HL-60/S4 treated with retinoic acid at 250 ng/mL for 4 days and 3 days (cell line): ENCODE results near the gene DUSP19.

ENCODE experiments used
- in situ Hi-C: fragments of 300-500 bp; cut with MboI; formaldehyde crosslinking; loops from 2 replicates; pipeline ENCODE4 v1.7.0; 2022; ENCODE audit warnings: low sequenced_read_pairs

DUSP19 gene

DNA sequence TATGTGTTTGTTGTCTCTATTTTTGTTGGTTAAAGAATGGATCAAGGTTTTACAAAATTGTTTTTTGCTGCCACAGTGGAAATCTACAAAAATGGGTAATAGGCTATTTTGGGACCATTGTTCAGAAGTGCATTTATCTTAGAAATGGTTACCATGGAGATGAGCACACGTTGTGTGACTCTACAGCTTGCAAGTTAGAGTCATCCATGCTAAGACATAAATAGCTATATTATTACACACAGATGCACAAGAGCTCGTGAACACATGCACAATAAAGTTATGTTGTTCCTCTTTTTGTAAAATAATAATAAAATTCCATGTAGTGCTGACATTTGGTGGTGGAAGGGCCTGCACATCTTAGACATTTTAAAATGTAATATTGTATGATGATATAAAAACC is 15.5 kb upstream of the DUSP19 start:
- in situ Hi-C loops = no loop called here

DNA sequence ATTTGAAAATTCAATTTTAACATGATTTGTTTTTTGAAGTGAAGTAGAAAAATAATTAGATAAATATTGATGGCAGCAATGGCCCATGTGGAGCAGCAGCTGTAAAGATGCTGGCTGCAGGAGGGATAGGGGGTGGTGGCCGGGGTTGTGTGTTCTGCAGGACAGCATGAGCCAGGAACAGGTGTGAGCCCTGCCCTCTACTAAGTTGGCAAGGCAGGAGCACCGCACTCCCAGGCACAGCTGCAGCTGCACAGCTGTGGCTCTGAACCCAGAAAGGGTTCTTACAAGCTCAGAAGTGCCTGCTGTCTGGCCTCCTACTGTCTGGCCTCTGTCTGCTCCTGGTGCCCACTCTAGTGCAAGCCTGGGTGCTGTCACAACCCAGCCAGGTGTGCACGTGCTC is 10.0 kb upstream of the DUSP19 start:
- in situ Hi-C loops = no loop called here

DNA sequence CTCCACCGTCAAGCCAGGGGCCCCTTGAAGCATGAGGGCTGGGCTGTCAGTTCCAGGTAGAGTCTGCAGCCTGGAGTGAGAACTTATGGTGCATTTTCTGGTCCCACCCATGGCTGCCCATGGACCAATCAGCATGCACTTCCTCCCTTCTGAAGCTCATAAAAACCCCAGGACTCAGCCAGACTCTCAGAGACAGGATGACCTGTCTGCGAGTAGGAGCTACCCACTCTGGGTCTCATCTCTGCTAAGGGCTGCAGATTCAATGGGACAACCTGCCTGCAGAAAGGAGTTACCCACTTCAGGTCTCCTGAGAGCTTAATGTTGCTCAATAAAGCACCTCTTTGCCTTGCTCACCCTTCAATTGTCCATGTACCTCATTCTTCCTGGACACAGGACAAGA is 9.4 kb upstream of the DUSP19 start:
- in situ Hi-C loops = no loop called here

DNA sequence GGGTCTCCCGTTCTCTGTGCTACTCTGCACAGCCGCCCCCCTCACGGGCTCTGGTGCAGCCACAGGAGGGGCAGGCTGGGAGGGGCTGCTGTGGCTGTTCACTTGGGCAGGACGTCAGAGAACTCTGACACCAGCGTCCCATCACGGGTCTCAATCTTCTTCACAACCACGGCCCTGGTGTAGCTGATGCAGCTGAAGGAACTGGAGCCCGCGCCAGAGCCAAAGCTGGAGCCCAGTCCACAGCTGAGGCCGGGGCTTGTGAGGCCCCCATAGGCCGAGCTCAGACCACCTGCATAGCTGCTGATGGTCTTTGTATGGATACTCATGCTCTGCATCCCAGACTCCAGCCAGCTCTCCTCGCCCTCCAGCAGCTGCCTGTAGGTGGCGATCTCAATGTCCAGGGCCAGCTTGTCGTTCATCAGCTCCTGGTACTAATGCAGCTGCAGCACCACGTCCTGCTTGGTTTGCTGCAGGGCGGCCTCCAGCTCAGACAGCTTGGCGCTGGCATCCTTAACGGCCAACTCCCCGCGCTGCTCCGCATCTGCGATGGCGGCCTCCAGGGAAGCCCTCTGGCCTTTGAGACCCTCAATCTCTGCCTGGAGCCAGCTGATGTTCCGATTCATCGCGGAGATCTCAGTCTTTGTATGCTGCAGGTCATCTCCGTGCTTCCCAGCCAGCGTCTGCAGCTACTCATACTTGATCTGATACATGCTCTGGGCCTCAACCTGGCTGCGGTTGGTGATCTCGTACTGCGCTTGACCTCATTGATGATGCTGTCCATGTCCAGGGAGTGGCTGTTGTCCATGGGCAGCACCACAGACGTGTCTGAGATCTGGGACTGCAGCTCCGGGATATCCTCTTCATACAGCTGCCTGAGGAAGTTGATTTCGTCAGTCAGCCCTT is 7.4 kb upstream of the DUSP19 start:
- in situ Hi-C loops = no loop called here

DNA sequence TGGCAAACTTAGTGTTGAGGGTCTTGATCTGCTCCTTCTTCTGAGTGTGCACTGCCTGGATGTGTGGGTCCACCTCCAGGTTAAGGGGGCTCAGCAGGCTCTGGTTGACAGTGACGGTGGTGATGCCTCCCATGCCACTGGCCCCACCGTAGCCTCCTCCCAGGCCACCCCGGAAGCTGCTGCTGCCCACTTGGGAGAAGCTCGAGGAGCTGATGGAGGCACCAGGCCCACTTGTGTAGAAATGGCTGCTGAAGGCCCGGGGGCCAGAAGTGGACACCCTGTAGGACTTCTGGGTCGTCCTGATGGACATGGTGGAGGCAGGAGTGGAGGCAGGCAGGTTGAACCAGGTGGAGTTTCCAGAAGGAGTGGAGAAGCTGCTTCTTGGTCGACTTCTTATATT is 6.4 kb upstream of the DUSP19 start:
- in situ Hi-C loops = no loop called here

DNA sequence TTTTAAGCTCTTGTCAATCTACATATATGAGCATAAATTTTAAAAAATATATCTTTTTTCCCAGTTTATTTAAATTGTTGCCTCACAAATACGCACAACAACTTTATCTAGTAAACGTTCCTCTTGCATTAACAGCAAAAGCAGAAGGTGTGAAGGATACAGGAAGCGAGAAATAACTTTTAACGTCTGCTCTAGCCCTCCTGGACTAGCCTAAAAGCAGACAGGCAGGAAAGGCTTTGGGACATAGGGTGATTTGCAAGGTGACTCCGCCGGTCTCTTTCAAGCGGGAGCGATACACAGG is 434 bp upstream of the DUSP19 start:
- in situ Hi-C loops = no loop called here

DNA sequence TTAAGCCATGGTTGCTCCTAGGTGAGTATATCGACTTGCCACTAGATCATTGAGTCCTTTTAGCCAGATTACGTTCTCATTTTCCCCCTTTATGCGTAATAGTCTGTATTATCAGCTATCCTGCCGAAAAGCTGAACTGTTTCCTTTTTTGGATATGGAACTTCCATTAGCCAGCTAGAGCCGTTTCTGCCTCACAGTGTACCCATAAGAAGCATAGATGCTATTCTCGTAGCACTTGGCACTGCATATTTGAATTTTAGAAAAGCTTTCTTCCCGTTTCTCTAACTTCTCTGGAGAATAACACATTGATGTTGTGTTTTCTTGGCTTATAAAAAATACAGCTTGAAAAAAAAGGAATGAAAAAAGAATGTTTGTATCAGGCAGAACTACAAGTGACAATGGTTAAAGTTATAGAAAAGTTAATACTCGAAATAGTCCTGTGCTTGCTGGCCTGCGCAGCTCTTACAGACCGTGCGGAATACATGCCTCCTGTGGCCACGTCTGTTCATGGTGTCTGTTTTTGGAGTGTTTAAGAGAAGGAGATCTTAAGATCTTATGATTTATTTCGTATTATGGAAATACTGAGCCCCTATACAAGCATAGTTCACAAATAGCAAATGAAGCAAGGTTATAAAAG is 710 bp downstream of the DUSP19 start:
- in situ Hi-C loops = no loop called here

DNA sequence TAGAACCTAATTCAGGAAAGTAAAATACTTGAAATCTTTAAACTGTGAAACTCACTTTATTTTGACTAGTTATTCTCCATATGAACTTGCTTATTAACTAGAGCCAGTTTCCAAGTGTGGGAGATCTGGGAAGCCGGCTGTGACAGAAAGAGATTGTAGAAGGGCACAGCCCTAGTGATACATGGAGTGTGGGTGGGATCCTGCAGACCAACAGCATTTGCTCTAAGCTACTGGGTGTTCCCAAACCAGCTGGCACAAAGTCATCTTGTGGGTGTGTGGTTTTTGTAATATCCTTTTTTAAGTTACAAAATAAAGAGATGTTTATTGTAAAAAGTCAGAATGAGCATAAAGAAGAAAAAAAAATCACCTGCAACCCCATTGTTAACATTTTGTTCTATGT is 3.4 kb downstream of the DUSP19 start:
- in situ Hi-C loops = no loop called here

DNA sequence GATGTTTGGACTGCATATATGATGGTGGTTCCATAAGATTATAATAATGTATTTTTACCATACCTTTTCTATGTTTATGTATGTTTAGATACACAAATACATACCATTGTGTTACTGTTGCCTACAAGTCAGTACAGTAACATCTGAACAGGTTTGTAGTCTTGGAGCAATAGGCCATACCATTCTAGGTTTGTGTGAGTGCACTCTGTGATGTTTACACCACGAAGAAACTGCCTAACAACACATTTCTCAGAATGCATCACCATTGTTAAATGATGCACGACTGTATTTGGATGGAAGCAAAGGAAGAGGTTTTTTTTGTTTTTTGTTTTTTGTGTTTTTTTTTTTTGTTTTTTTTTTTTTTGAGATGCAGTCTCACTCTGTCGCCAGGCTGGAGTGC is 9.5 kb downstream of the DUSP19 start:
- in situ Hi-C loops = no loop called here

DNA sequence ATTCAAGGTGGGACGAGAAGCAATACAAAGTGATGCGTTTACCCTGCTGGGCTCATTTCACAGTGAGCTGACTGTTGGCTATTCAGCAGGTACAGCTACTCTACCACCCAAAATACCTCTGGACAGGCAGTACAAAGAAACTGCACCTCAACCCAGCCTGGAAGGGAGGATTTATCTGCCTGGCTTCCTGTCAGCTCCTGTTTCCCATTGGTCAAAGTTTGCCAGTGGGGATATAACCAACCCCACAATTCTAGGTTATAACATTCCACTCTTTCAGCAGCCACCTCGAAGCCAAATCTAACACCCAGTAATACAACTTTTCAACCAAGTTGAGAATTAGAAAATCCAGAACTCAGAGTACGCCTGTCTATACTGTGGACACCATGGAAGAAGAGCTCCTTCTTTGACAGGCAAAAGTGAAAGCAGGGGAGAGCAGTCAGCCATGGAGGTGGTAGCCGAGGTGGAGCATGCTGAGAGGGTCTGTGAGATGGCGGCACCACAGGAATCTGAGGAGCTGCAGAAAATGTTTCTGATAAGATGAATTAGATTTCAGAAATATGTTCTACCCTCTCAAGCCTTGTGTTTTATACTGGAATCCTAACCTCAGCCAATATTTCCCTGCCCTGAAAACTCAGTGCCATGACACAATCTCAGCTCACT is 10.8 kb downstream of the DUSP19 start:
- in situ Hi-C loops = no loop called here

DNA sequence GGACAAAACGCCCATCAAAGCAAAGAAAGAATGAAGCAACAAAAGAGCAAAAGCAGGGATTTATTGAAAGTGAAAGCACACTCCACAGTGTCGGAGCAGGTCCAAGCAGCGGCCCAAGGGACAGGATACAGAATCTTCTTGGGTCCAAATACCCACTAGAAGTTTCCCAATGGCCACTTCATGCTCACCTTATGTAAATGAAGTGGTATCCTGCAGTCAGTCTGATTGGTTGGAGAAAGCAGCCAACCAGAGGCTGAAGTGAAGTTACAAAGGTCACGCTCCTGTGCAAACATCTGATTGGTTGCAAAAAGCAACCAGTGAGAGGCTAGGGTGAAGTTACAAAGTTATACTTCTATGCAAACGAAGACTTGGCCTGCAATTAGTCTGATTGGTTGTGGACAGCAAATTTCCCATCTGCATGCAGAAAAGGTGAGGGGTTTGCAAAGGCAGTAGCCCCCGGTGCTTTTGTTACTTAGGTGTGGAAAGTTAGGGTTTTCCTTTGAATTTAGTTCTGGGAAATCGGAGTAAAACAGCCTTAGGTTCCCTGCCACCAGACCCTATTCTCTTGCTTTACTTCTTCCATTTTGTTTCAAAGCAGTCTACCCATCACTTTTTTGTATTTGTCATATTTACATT is 12.9 kb downstream of the DUSP19 start:
- in situ Hi-C loops = no loop called here

DNA sequence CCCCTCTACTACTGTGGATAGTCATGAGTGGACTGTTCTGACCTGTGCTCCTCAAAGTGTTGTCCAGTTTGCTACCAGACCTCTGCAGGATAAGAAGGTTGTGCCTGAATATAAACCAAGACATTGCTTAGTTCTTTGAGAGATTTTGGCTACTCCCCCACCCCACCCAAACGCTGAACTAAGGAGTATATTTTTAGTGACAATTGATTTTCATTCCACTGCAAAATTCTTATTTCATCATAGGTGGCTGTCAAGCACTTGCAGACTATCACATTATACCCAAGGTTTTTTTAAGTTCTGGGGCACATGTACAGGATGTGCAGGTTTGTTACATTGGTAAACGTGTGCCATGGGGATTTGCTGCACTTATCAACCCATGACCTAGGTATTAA is 13.4 kb downstream of the DUSP19 start:
- in situ Hi-C loops = no loop called here

DNA sequence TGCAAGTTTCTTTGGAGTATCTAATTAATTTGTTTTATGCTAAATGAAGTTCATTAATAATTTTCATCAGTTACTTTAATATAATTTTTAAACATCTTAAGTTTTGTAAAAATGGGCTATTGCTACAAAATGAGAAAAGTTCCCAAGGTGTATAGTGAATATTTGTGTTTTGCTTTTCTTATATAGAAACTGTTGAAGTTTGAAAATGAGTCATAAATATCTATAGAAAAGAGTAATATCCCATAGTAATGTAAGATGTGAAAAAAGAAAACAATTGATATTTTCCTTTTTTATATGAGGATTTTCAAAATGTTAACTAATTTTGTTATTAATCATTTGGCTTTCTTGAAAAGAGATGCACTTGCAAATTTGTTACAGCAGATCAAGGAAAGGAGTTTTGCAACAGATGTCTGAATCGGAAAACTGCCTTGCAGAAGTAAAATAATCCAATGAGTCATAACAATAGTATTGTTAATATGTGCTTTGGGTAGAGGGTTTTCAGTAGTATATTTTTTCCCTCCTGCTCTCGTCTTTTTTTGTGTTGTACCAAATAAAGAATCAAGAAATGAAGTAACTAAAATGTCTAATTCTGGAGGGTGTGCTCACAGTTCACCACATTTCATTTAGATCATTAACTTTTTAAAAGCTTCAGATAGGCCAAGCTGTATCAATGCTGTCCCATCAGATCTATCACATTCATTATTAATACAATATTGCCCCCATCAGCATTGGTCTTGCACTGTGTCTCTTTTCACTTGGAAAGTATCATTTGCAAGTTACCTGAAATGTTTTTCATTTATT is 15.5 kb downstream of the DUSP19 start:
- in situ Hi-C loops = no loop called here

DNA sequence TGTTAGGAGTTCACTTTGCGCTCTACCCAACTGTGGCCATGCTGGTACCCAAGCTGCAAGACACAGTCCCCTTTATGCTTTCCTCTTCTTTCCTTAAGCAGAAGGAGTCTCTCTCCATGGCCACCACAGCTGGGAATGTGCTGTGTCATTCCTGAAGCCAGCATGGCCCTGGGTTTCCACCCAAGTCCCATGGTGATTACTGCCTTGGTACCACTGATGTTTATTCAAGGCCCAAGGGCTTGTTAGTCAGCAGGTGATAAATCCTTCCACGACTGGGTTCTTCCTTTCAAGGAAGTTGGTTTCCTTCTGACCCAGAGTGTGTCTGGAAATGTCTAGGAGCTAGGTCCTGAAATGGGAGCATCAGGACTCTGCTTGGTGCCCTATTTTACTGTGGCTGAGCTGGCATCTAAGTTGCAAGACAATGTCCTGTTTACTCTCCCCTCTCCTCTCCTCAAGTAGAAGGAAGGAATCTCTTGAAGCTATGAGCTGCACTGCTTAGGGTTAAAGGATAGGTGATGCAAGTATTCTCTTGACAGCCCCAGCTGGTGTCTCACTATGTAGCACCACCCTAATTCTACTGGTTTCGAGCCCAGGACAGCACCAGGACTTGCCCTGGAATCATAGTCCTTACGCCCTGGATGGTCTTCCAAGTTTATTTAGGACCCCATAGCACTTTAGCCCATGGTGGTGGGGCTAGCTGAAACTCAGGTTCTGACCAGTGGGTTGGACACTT is 27.0 kb downstream of the DUSP19 start:
- in situ Hi-C loops = no loop called here

DNA sequence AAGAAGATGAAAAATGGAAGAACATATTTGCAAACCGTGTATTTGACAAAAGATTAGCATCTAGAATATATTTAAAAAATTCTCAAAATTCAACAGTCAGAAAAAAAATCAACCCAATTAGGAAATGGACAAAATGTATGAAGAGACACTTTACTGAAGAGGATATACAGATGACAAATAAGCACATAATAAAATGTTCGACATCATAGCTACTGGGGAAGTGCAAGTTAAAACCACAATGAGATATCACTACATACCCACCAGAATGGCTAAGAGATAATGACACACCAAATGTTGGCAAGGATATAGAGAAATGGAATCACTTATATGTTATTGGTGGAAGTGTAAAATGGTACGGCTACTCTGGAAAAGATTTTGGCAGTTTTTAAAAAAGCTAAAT is 34.0 kb downstream of the DUSP19 start:
- in situ Hi-C loops = no loop called here

DNA sequence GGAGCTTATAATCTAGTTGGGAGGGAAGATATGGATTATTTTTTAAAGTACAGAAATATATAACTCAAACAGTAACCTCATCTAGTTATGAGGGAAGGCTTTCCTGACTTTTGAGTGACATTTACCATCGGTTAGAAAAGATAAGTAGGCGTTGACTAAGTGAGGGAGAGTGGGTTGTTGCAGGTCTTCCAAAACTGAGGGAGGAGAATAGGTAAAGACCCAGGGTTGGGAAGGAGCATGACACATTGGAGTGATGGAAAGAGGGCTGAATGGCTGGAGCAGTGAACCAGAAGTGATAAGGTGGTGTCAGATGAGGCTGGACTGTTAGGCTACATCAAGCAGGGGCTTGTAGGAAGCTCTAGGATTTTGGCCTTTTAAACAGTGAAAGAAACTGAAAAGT is 35.1 kb downstream of the DUSP19 start:
- in situ Hi-C loops = no loop called here

DNA sequence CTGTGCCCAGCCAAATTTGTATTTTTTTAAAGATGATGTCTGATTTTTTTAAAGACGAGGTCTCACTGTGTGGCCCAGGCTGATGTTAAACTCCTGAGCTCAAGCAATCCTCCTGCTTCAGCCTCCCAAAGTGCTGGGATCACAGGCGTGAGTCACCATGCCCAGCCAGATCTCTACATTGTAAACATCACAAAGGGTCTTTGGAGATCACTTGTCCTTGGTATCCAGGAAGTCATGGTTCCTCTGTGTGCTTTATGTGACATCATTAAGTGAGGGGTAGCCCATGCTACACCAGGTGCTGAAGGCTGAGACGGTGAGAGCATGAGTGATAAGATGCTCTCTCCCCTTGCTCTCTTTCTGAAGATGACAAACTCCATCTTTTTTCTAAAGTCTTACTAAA is 38.7 kb downstream of the DUSP19 start:
- in situ Hi-C loops = no loop called here

DNA sequence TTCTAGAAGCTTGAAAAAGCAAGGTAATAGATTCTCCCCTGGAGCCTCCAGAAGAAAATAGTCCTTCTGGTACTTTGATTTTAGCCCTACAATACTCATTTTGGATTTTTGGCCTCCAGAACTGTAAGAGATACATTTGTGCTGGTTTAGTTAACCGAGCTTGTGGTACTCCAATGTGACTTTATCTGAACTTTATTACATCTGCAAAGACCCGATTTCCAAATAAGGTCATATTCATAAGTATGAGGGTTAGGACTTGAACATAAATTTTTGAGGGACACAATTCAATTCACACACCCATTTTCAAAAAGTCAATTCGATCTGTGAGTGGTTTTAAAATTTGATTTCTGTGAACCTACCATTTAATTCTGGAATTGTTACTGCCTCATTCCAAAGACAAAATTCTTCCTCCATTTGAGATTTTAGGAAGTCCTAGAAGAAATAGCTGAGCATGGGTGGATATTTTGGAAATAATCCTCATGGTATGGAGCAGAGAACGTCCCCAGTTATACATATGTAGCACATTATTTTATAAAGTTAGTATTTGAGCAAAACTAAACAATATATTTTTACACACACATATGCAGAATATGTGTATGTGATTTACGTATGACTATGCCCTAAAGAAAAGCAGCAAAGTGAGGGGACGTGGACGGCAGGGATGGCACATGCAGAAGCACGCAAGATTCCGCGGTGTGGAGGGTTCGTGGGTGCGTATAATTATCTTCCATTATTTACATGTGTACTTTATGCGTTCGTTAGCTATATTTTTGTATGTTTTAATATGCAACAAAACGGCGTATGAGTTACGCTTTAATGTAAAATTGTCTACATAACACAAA is 44.8 kb downstream of the DUSP19 start:
- in situ Hi-C loops = no loop called here

DNA sequence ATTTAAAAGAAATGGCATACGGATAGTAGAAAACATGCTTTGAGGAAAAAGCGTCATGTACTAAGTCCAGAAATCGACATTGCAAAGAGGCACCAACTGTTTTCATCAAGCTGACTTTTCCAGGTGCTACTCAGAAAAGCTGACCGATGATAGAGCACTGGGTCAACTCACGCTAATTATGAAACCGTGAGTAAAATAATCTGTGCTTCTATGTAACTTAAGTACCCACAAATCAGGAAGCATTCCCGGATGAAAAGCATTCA is 45.3 kb downstream of the DUSP19 start:
- in situ Hi-C loops = no loop called here
